IPS DF 4.7 (cell line): ENCODE data around the gene FUT9.

Experiments used
- DNase-seq: peaks from one replicate; pipeline ENCODE4 v3.0.0-alpha.2; 2013; ENCODE audit warnings: low spot score; ENCODE audit errors: extremely low read depth

Gene FUT9

GRCh38 chr6:96015518-96016333 is at the start of gene FUT9:
Gene FUT9 (plus strand): TSS chr6:96015974. CDS start chr6:96203156, 187,182 bp downstream.
- DNase-seq = no peak

GRCh38 chr6:95967594-95967993 is 48.2 kb upstream of the FUT9 start:
- DNase-seq = no peak

- no peak for DNase-seq
These were observed 41.8 kb upstream of the FUT9 start for GRCh38 chr6:95973976-95974375.

- DNase-seq = no peak
These were observed 37.5 kb upstream of the FUT9 start for GRCh38 chr6:95978230-95978629.

- no peak for DNase-seq
These were observed 23.9 kb upstream of the FUT9 start for GRCh38 chr6:95991906-95992305.

- no peak for DNase-seq
These were observed 21.6 kb upstream of the FUT9 start for GRCh38 chr6:95994151-95994550.

GRCh38 chr6:95998133-95998532 is 17.6 kb upstream of the FUT9 start:
- DNase-seq = no peak

- DNase-seq = no peak
These were observed 13.7 kb upstream of the FUT9 start for GRCh38 chr6:96001891-96002575.

- DNase-seq = no peak
These were observed 13.2 kb upstream of the FUT9 start for GRCh38 chr6:96002576-96002910.

GRCh38 chr6:96002912-96003311 is 12.9 kb upstream of the FUT9 start:
- DNase-seq = no peak

GRCh38 chr6:96007663-96008062 is 8.1 kb upstream of the FUT9 start:
- no peak for DNase-seq

- no peak for DNase-seq
These were observed 2.2 kb upstream of the FUT9 start for GRCh38 chr6:96013531-96013930.

- DNase-seq = no peak
These were observed 792 bp upstream of the FUT9 start for GRCh38 chr6:96014846-96015517.

- no peak for DNase-seq
These were observed 728 bp downstream of the FUT9 start for GRCh38 chr6:96016334-96017069.

- DNase-seq = no peak
These were observed 1.2 kb downstream of the FUT9 start for GRCh38 chr6:96017070-96017359.

- DNase-seq = no peak
These were observed 6.5 kb downstream of the FUT9 start for GRCh38 chr6:96022225-96022624.

GRCh38 chr6:96032661-96033060 is 16.9 kb downstream of the FUT9 start:
- no peak for DNase-seq

GRCh38 chr6:96051555-96051954 is 35.8 kb downstream of the FUT9 start:
- DNase-seq = no peak

GRCh38 chr6:96058082-96058481 is 42.3 kb downstream of the FUT9 start:
- DNase-seq = no peak

GRCh38 chr6:96059586-96059985 is 43.8 kb downstream of the FUT9 start:
- DNase-seq = no peak

GRCh38 chr6:96060249-96060648 is 44.5 kb downstream of the FUT9 start:
- DNase-seq = no peak

- no peak for DNase-seq
These were observed 49.4 kb downstream of the FUT9 start for GRCh38 chr6:96065213-96065612.
